Parathyroid adenoma (tissue), 2 donors: Measurements from ENCODE around the gene SIPA1L3.
A peak's percentile ranks its signal among the peaks of the same experiment; 100 is the strongest.

Experiments used
- H2AFZ ChIP-seq: fragments of 300-600 bp; sonication (generic); one replicate; pipeline ENCODE4 v1.7.0; 2017; ENCODE audit warnings: antibody characterized with exemption, mild to moderate bottlenecking
- H3K27ac ChIP-seq: fragments of 300-600 bp; sonication (generic); one replicate; pipeline ENCODE4 v1.7.0; 2017
- H3K27me3 ChIP-seq: fragments of 300-600 bp; sonication (generic); one replicate; pipeline ENCODE4 v1.7.0; 2017; ENCODE audit warnings: low read length; ENCODE audit not compliant: control insufficient read depth, insufficient read depth
- H3K36me3 ChIP-seq: fragments of 300-600 bp; sonication (generic); one replicate; pipeline ENCODE4 v1.7.0; 2017; ENCODE audit warnings: low read length; ENCODE audit not compliant: control insufficient read depth, insufficient read depth
- H3K4me1 ChIP-seq: fragments of 300-600 bp; sonication (generic); one replicate; pipeline ENCODE4 v1.7.0; 2017; ENCODE audit warnings: control low read depth
- H3K4me2 ChIP-seq: fragments of 300-600 bp; sonication (generic); one replicate; pipeline ENCODE4 v1.7.0; 2017; ENCODE audit warnings: low read length
- H3K4me3 ChIP-seq: fragments of 300-600 bp; sonication (generic); one replicate; pipeline ENCODE4 v1.7.0; 2017; ENCODE audit warnings: low read depth, low read length
- H3K79me2 ChIP-seq: fragments of 300-600 bp; sonication (generic); one replicate; pipeline ENCODE4 v1.7.0; 2017; ENCODE audit warnings: control low read depth
- H3K9ac ChIP-seq: fragments of 300-600 bp; sonication (generic); one replicate; pipeline ENCODE4 v1.7.0; 2017; ENCODE audit warnings: mild to moderate bottlenecking
- H3K9me3 ChIP-seq: fragments of 300-600 bp; sonication (generic); one replicate; pipeline ENCODE4 v1.7.0; 2017; ENCODE audit warnings: low read length; ENCODE audit not compliant: control insufficient read depth
- TF ChIP-seq, protein P1 (sequence below): fragments of 300-600 bp; sonication (generic); IDR thresholded peaks from one replicate; pipeline ENCODE4 v1.7.0; 2017; ENCODE audit warnings: antibody characterized with exemption, mild to moderate bottlenecking
- donor health status: primary hyperparathyroidism.

SIPA1L3 gene

DNA sequence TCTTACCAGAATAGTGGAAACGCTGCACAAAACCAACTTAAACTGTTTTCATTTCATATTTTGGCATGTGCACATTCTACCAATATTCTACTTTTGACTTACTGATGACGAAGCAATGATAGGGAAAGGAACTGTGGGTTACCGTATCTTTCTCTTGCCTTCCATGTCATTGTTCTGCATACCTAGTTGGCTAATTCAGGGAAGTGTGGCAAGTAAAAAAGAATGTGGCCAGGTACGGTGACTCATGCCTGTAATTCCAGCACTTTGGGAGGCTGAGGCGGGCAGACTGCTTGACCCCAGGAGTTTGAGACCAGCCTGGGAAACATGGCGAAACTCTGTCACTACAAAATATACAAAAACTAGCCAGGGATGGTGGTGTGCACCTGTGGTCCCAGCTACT is 108.2 kb downstream of the SIPA1L3 start:
- Histone ChIP-seq H3K4me2 (peak overlapping the region; percentile 43), H2AFZ (no peak overlapping the region), H3K4me1 (peaks cover 4% of the 10 kb centered on the region), H3K27ac (no peak overlapping the region), H3K36me3 (no peaks in the 10 kb centered on the region), H3K9ac (no peak overlapping the region), H3K4me3 (no peak overlapping the region), H3K79me2 (peaks cover under 1% of the 10 kb centered on the region), H3K27me3 (no peaks in the 10 kb centered on the region), H3K9me3 (no peaks in the 10 kb centered on the region)
- TF ChIP-seq, protein P1, sequence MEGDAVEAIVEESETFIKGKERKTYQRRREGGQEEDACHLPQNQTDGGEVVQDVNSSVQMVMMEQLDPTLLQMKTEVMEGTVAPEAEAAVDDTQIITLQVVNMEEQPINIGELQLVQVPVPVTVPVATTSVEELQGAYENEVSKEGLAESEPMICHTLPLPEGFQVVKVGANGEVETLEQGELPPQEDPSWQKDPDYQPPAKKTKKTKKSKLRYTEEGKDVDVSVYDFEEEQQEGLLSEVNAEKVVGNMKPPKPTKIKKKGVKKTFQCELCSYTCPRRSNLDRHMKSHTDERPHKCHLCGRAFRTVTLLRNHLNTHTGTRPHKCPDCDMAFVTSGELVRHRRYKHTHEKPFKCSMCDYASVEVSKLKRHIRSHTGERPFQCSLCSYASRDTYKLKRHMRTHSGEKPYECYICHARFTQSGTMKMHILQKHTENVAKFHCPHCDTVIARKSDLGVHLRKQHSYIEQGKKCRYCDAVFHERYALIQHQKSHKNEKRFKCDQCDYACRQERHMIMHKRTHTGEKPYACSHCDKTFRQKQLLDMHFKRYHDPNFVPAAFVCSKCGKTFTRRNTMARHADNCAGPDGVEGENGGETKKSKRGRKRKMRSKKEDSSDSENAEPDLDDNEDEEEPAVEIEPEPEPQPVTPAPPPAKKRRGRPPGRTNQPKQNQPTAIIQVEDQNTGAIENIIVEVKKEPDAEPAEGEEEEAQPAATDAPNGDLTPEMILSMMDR: no peak

DNA sequence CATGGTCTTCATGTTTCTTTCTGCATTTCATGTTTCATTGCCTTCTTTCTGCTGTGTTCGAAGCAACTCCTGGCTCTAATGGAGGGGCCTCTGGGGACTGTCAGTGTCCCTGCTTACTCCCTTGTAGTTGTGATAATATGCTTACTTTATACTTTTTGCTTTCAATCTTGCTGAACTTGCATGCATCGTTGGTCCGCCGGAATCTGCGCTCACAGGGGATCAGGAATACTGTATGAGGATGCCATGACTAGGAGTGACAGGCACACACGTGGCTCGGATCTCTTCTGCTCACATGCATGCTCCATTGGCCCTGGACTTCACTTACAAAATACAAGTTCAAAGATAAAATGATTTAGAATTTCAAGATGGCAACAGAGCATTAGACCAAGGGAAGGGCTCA is 108.8 kb downstream of the SIPA1L3 start:
- H3K9ac ChIP-seq: no peak overlapping the region
- peaks cover 4% of the 10 kb centered on the region for H3K4me1 ChIP-seq
- H2AFZ ChIP-seq: no peak overlapping the region
- H3K27ac ChIP-seq: no peak overlapping the region
- H3K27me3 ChIP-seq: no peaks in the 10 kb centered on the region
- H3K9me3 ChIP-seq: no peaks in the 10 kb centered on the region
- TF ChIP-seq, protein P1: no peak
- H3K36me3 ChIP-seq: no peaks in the 10 kb centered on the region
- H3K4me2 ChIP-seq: peak overlapping the region; percentile 43
- peaks cover 2% of the 10 kb centered on the region for H3K79me2 ChIP-seq
- no peak overlapping the region for H3K4me3 ChIP-seq

- Histone ChIP-seq H3K9ac (no peak overlapping the region), H2AFZ (no peak overlapping the region), H3K27me3 (no peaks in the 10 kb centered on the region), H3K4me2 (no peak overlapping the region), H3K4me3 (no peak overlapping the region), H3K79me2 (peaks cover 2% of the 10 kb centered on the region), H3K9me3 (no peaks in the 10 kb centered on the region), H3K36me3 (no peaks in the 10 kb centered on the region), H3K27ac (no peak overlapping the region), H3K4me1 (peaks cover 4% of the 10 kb centered on the region)
- TF ChIP-seq, protein P1: no peak
Observed at GRCh38 chr19:38017401-38018151, 110.6 kb downstream of the SIPA1L3 start.

DNA sequence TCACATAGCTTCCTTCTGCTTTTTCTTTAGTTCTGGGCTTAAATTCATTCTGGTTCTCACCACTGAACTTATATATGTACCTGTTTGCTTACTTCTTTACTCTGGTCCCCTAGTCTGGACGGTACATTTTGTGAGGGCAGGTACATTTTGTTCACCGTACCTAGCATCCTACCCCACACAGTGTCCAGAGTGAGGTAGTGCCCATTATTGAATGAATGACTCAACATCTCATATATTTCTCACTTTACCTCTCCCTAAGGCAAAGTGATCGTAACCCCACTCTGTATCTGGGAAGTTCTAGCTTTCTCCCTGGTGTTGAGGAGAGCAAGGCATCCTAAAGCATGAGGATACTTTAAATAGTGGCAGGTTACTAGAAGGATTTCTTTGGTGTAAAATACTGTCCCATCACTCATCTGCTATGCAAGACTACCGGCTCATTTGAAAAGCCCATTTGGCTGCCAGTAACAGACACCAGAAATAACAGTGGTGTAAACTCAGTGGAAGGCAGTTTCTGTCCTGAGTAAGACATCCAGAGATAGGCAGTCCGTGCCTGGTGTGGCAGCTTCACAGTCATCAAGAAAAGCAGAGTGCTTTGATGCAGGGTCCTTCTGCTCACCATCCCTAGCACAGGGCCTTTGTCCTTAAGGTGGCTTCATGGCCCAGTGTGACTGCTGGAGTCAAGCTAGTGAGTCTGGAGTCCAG is 111.8 kb downstream of the SIPA1L3 start:
- Histone ChIP-seq H2AFZ (no peak overlapping the region), H3K4me3 (no peak overlapping the region), H3K79me2 (peaks cover 2% of the 10 kb centered on the region), H3K27ac (no peak overlapping the region), H3K4me1 (peaks cover 4% of the 10 kb centered on the region), H3K4me2 (no peak overlapping the region), H3K9me3 (no peaks in the 10 kb centered on the region), H3K9ac (no peak overlapping the region), H3K27me3 (no peaks in the 10 kb centered on the region), H3K36me3 (no peaks in the 10 kb centered on the region)
- TF ChIP-seq, protein P1: no peak

DNA sequence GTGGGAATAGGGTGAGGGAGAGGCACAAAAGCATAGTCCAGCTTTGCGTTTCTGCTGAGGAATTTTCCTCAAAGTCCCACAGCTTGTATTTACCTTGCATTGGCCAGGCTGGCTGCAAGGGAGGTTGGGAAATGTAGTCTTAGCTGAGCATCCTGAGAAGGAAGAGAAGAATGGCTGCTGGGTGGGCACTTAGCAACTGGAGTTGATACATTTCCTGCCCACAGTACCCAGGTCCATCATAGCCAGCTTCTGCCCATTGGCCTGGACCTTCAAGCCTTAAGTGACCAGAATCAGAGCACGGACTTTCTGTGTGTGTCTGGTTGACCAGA is 112.4 kb downstream of the SIPA1L3 start:
- H3K27me3 ChIP-seq: no peaks in the 10 kb centered on the region
- H3K4me2 ChIP-seq: no peak overlapping the region
- no peaks in the 10 kb centered on the region for H3K36me3 ChIP-seq
- peaks cover 4% of the 10 kb centered on the region for H3K4me1 ChIP-seq
- peaks cover 2% of the 10 kb centered on the region for H3K79me2 ChIP-seq
- no peak overlapping the region for H3K4me3 ChIP-seq
- H3K9me3 ChIP-seq: no peaks in the 10 kb centered on the region
- TF ChIP-seq, protein P1: no peak
- no peak overlapping the region for H3K9ac ChIP-seq
- H3K27ac ChIP-seq: no peak overlapping the region
- H2AFZ ChIP-seq: no peak overlapping the region
